ENCODE data around the gene SHISA9.

The SHISA9 gene

DNA sequence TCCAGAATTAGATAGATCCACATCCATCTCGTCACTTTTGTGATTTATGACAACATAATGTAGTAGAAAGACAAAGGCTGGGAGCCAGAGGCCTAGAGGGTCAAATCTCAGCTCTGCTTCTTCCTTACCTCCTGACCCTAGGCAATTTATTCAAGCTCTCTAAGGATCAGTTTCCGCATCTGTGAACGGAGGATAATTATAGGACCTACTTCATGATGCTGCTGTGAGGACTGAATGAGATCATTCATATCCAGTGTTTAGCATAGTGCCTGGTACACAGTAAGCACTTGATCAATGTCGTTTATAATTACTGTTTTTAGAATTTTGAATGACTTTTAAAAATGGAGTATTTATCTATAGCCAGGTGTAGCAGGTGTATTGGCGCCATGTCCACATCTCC, 128.4 kb downstream of the SHISA9 start:
- no peaks in the 10 kb centered on the region for H3K36me3 ChIP-seq (ENCODE audit: control insufficient read depth, insufficient read depth, low read length, severe bottlenecking)
- DNase-seq (ENCODE audit: low read depth) = no peak
- no peak overlapping the region for H3K9ac ChIP-seq (ENCODE audit: low read length)

DNA sequence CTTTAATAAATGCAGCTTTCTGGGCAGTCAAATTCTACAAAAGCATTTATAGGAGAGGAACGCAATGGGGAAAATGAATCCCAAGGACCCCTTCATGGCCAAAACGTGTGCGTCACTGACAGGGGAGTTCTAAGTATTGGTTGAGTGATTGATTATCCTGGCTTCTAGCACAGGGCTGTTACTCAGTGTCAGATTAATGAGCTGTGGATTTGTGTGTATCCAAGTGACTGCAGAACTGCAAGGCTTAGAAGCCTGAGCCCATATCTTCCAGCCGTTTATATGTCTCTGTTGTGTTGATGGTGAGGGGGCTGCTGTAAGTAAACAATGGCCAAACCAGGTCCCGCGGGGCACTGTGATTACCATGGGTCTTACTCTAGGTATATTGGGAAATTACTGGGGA, 129.4 kb downstream of the SHISA9 start:
- no peak overlapping the region for H3K9ac ChIP-seq (ENCODE audit: low read length)
- H3K36me3 ChIP-seq (ENCODE audit: control insufficient read depth, insufficient read depth, low read length, severe bottlenecking) = no peaks in the 10 kb centered on the region
- no peaks in the 10 kb centered on the region for H3K4me1 ChIP-seq (ENCODE audit: control insufficient read depth, insufficient read depth, low read length)
- H3K27me3 ChIP-seq (replicated peaks; ENCODE audit: control insufficient read depth, insufficient read depth, low read length) = no peaks in the 10 kb centered on the region
- H3K4me3 ChIP-seq (ENCODE audit: low read length) = no peak overlapping the region
- DNase-seq (ENCODE audit: low read depth) = no peak
- peaks cover 4% of the 10 kb centered on the region for H3K9me3 ChIP-seq (ENCODE audit: control insufficient read depth, low read length)

More for the DNA sequence above, 128.4 kb downstream of the SHISA9 start:
- H3K4me1 ChIP-seq (ENCODE audit: control insufficient read depth, insufficient read depth, low read length) = no peaks in the 10 kb centered on the region
- no peaks in the 10 kb centered on the region for H3K27me3 ChIP-seq (replicated peaks; ENCODE audit: control insufficient read depth, insufficient read depth, low read length)
- no peak overlapping the region for H3K4me3 ChIP-seq (ENCODE audit: low read length)
- peaks cover 4% of the 10 kb centered on the region for H3K9me3 ChIP-seq (ENCODE audit: control insufficient read depth, low read length)

DNA sequence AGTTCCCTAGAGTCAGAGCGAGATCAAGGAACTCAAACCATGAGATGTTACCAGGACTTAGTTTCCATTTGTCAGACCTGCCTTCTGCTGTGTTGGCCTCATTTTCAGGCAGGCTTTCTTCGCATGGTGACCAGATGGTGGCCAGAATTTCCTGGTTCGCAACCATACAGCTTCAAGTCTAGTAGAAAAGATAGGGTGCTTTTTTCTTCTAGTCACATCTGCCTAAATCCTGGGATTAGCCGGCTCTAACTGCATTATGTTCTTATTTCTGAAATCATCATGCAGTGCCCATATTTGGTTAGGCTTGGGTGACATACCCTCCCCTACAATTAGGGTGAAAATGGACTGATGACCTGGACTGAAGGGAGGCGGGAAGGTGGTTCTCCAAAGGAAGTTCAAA, 131.5 kb downstream of the SHISA9 start:
- no peaks in the 10 kb centered on the region for H3K9me3 ChIP-seq (ENCODE audit: control insufficient read depth, low read length)
- H3K36me3 ChIP-seq (ENCODE audit: control insufficient read depth, insufficient read depth, low read length, severe bottlenecking) = no peaks in the 10 kb centered on the region
- no peak overlapping the region for H3K9ac ChIP-seq (ENCODE audit: low read length)
- no peaks in the 10 kb centered on the region for H3K4me1 ChIP-seq (ENCODE audit: control insufficient read depth, insufficient read depth, low read length)
- H3K27me3 ChIP-seq (replicated peaks; ENCODE audit: control insufficient read depth, insufficient read depth, low read length) = no peaks in the 10 kb centered on the region
- no peak overlapping the region for H3K4me3 ChIP-seq (ENCODE audit: low read length)
- no peak for DNase-seq (ENCODE audit: low read depth)

DNA sequence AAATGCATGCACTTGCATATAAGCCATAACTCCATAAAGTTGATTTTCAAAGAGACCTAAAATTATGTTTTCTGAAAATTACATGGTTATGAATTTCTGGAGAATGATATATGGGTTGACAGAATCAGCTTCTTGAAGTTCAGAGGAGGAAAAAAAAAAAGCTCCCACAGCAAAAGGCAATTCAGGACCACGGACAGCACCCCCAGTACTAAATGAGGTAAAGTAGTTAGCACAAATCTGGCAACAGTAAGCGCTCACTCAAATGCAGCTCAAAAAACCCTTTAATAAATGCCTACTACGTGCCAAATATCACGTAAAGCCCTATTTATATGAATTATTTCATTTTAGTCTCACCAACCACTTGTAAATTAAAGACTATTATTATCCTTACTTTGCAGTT, 135.2 kb downstream of the SHISA9 start:
- Histone ChIP-seq H3K27me3 (replicated peaks; ENCODE audit: control insufficient read depth, insufficient read depth, low read length) (no peaks in the 10 kb centered on the region), H3K4me1 (ENCODE audit: control insufficient read depth, insufficient read depth, low read length) (no peaks in the 10 kb centered on the region), H3K9ac (ENCODE audit: low read length) (no peak overlapping the region), H3K4me3 (ENCODE audit: low read length) (no peak overlapping the region), H3K9me3 (ENCODE audit: control insufficient read depth, low read length) (no peaks in the 10 kb centered on the region), H3K36me3 (ENCODE audit: control insufficient read depth, insufficient read depth, low read length, severe bottlenecking) (no peaks in the 10 kb centered on the region)
- peak; percentile 73 for DNase-seq (ENCODE audit: low read depth)

DNA sequence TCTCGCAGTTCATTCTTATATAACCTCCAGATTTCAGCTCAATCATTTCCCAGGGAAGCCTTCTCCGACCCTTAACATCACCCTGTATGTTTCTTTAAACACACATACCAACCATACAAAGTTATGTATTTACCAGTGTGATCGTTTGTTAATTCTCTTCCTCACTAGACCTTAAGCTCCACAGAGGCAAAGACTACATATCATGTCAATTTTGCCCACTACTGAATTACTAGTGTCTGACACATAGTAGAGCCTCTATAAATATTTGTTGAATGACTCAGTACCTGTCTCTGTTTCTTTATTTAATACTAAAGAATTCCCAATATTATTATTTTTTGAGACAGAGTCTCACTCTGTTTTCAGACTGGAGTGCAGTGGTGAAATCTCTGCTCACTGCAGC, 137.2 kb downstream of the SHISA9 start:
- Histone ChIP-seq H3K27me3 (replicated peaks; ENCODE audit: control insufficient read depth, insufficient read depth, low read length) (no peaks in the 10 kb centered on the region), H3K36me3 (ENCODE audit: control insufficient read depth, insufficient read depth, low read length, severe bottlenecking) (no peaks in the 10 kb centered on the region), H3K9me3 (ENCODE audit: control insufficient read depth, low read length) (peaks cover 2% of the 10 kb centered on the region), H3K9ac (ENCODE audit: low read length) (no peak overlapping the region), H3K4me3 (ENCODE audit: low read length) (no peak overlapping the region), H3K4me1 (ENCODE audit: control insufficient read depth, insufficient read depth, low read length) (no peaks in the 10 kb centered on the region)
- no peak for DNase-seq (ENCODE audit: low read depth)

DNA sequence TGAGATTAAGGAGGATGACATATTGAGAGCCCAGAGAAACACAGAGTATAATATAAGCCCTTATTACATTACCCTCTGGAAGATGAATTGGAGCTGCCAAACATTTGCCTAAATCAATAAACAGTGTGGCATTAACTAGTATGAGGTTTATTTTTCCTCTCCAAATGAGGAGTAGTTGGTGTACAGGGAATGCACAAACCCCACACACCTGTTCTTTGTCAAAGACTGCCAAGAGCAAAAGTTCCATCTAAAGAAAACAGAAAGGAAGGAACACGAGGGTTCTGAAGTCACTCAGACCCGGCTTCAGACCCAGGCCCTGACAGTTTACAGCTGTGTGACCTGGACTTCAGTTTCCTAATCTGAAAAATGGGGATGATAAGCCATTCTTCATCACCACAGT, 138.1 kb downstream of the SHISA9 start:
- no peak overlapping the region for H3K9ac ChIP-seq (ENCODE audit: low read length)

DNA sequence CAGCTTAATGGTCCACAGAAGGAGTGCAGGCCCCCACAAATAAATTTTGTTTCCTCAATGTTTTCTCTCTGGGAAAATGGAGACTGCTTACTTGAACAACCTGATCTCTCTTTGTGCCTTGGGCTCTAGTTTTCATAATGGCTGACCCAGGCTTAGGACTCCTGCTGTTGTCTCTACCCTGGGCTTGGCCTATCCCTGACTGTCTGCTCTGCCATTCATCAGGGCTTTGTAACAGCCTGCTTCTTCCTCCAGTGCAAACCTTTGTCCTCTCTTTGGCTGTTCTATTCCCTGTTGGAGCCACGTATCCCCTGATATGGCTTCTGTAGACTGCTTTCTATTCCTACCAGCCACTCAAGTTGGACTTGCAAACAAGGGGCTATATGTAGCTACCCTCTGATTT, 139.8 kb downstream of the SHISA9 start:
- no peak for DNase-seq (ENCODE audit: low read depth)
- H3K4me1 ChIP-seq (ENCODE audit: control insufficient read depth, insufficient read depth, low read length) = no peaks in the 10 kb centered on the region

More for the DNA sequence above, 138.1 kb downstream of the SHISA9 start:
- no peaks in the 10 kb centered on the region for H3K36me3 ChIP-seq (ENCODE audit: control insufficient read depth, insufficient read depth, low read length, severe bottlenecking)
- DNase-seq (ENCODE audit: low read depth) = no peak
- H3K27me3 ChIP-seq (replicated peaks; ENCODE audit: control insufficient read depth, insufficient read depth, low read length) = no peaks in the 10 kb centered on the region
- H3K9me3 ChIP-seq (ENCODE audit: control insufficient read depth, low read length) = peaks cover 2% of the 10 kb centered on the region
- H3K4me3 ChIP-seq (ENCODE audit: low read length) = no peak overlapping the region
- H3K4me1 ChIP-seq (ENCODE audit: control insufficient read depth, insufficient read depth, low read length) = no peaks in the 10 kb centered on the region

DNA sequence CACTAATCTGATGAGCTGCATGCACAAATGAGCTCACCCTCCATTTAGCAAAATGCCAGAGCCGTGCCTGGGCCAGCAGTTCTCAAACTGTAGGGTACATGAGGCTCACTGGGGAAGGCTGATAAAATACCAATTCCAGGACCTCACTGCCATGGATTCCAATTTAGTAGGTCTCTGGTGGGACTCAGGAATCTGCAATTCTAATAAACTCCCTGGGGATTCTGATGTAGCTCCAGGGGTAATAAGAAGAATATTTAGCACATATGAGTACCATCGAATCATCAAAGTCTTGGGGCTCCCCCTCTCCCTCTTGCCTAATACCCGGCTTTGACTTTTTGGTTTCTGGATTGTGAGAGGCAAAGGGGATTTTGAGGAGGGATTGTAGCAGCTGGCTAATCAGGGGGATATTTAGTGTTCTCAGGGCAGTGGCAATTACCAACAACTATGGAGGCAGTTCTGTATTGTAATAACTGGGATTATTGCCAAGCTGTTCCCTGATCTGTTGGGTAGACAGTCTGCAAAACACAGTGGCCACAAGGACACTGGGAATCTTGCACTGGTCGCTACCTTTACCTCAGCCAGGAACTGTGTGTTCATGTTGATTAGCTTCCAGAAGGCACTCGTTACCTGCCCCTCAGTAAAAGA, 140.4 kb downstream of the SHISA9 start:
- H3K4me1 ChIP-seq (ENCODE audit: control insufficient read depth, insufficient read depth, low read length) = no peaks in the 10 kb centered on the region

More for the DNA sequence above, 139.8 kb downstream of the SHISA9 start:
- H3K27me3 ChIP-seq (replicated peaks; ENCODE audit: control insufficient read depth, insufficient read depth, low read length) = no peaks in the 10 kb centered on the region
- H3K4me3 ChIP-seq (ENCODE audit: low read length) = no peak overlapping the region
- H3K9ac ChIP-seq (ENCODE audit: low read length) = no peak overlapping the region
- H3K36me3 ChIP-seq (ENCODE audit: control insufficient read depth, insufficient read depth, low read length, severe bottlenecking) = no peaks in the 10 kb centered on the region
- peaks cover 2% of the 10 kb centered on the region for H3K9me3 ChIP-seq (ENCODE audit: control insufficient read depth, low read length)

DNA sequence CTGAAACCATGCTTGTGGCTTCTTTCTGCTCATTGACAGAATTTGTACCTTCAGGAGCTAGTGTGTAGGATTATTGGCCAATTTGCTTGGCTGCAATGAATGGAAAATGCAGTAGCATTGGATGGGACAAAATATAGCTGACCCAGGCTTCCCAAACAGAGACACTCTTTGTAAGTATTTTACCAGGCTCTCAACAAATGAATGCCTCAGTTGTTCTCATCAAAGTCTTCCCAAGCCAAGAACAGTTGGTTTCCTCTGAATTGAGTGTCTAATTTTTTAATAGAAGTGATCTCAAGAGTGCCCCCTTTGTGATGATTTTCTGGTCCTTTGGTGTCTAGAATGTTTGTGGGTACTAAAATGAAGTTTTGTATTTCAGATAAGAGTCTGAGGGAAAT, 140.9 kb downstream of the SHISA9 start:
- Histone ChIP-seq H3K9me3 (ENCODE audit: control insufficient read depth, low read length) (peaks cover 2% of the 10 kb centered on the region), H3K27me3 (replicated peaks; ENCODE audit: control insufficient read depth, insufficient read depth, low read length) (no peaks in the 10 kb centered on the region), H3K36me3 (ENCODE audit: control insufficient read depth, insufficient read depth, low read length, severe bottlenecking) (no peaks in the 10 kb centered on the region), H3K9ac (ENCODE audit: low read length) (no peak overlapping the region), H3K4me3 (ENCODE audit: low read length) (no peak overlapping the region), H3K4me1 (ENCODE audit: control insufficient read depth, insufficient read depth, low read length) (no peaks in the 10 kb centered on the region)
- no peak for DNase-seq (ENCODE audit: low read depth)

More for the DNA sequence above, 140.4 kb downstream of the SHISA9 start:
- Histone ChIP-seq H3K27me3 (replicated peaks; ENCODE audit: control insufficient read depth, insufficient read depth, low read length) (no peaks in the 10 kb centered on the region), H3K9ac (ENCODE audit: low read length) (no peak overlapping the region), H3K4me3 (ENCODE audit: low read length) (no peak overlapping the region), H3K9me3 (ENCODE audit: control insufficient read depth, low read length) (peaks cover 2% of the 10 kb centered on the region), H3K36me3 (ENCODE audit: control insufficient read depth, insufficient read depth, low read length, severe bottlenecking) (no peaks in the 10 kb centered on the region)
- no peak for DNase-seq (ENCODE audit: low read depth)

DNA sequence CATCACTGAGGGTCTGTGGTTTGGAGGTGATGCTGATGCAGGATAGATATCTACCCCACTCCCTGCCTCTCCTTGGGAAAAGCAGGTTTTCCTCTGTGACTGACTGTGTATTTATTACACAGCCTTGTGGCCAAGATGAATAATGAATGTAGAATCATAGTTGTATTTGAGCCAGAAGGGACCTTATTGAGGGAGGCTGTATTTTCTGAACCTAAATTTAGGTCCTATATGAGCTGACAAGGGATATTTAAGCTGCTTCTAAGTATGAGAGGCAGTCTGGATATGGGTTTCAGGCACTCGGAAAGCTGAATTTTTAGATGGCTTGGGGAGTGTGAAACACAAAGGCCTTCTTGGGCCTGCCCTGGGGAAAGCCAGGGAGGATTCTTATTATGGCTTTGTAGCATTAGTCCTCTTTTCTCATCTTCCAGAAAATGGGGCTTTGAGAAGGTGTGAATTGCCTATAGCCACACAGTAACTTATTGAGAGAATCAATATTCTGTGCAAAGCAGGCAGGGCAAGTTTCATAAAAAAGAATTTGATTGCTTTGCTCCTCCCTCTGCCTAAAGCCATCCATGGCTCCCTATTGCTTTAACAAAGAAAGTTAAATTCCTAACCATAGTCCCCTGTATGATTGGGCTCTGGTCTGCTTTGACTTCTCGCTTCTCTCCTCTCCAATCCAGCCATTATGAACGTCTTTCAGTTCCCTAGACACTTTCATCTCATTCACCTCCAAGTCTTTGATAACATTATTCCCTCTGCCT, 144.8 kb downstream of the SHISA9 start:
- Histone ChIP-seq H3K27me3 (replicated peaks; ENCODE audit: control insufficient read depth, insufficient read depth, low read length) (no peaks in the 10 kb centered on the region), H3K4me1 (ENCODE audit: control insufficient read depth, insufficient read depth, low read length) (no peaks in the 10 kb centered on the region), H3K4me3 (ENCODE audit: low read length) (no peak overlapping the region), H3K9ac (ENCODE audit: low read length) (no peak overlapping the region), H3K36me3 (ENCODE audit: control insufficient read depth, insufficient read depth, low read length, severe bottlenecking) (no peaks in the 10 kb centered on the region), H3K9me3 (ENCODE audit: control insufficient read depth, low read length) (peaks cover 11% of the 10 kb centered on the region)
- DNase-seq (ENCODE audit: low read depth) = no peak

DNA sequence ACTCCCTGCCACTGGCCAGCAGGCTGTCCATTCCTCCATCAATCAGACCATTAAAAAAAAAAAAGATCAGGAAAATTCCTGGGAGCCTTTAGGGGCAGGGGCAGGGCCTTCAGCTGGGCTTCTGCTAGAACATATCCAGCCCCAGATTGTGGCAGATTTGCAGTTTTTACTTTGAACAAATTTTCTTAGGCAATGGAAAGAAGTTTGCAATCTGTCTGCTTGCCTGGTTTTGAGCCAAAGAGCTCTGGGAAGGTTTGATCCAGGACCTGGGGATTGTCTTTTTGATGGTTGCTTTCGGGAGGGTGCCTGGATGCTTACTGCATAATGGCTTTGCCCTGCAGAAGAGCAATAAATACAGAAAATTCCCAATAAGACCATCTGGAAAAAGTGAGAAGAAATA, 145.9 kb downstream of the SHISA9 start:
- no peak overlapping the region for H3K4me3 ChIP-seq (ENCODE audit: low read length)
- no peaks in the 10 kb centered on the region for H3K36me3 ChIP-seq (ENCODE audit: control insufficient read depth, insufficient read depth, low read length, severe bottlenecking)
- H3K9ac ChIP-seq (ENCODE audit: low read length) = no peak overlapping the region
- H3K9me3 ChIP-seq (ENCODE audit: control insufficient read depth, low read length) = peaks cover 9% of the 10 kb centered on the region
- no peak for DNase-seq (ENCODE audit: low read depth)
- no peaks in the 10 kb centered on the region for H3K27me3 ChIP-seq (replicated peaks; ENCODE audit: control insufficient read depth, insufficient read depth, low read length)
- no peaks in the 10 kb centered on the region for H3K4me1 ChIP-seq (ENCODE audit: control insufficient read depth, insufficient read depth, low read length)

All from adipocyte (in vitro differentiated cells).